ENCODE measurements around the gene C16orf87.

Gene C16orf87

DNA sequence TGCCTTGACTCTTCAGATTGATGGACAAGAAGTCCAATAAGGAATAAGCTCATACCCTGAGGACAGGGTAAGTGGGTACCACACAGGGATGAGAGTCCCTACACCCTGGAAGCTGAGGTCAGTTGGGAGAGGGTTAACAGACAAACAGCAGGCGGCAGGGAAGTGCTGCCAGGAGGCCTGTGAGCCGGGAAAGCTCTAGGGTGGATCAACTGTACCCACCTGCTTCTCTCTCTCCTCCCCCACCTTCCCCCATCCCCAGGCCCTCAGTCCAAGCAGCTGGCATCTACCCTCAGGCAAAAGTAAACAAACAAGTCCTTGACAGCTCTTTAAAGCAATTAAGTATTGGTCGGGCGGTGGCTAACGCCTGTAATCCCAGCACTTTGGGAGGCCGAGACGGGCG lies 62.2 kb downstream of the C16orf87 start:
- H3K4me1 Mint-ChIP-seq (ENCODE audit: low read depth): no peaks in the 10 kb centered on the region
- no peaks in the 10 kb centered on the region for H3K36me3 Mint-ChIP-seq (ENCODE audit: low read depth)
- H3K9me3 Mint-ChIP-seq: no peaks in the 10 kb centered on the region
- no peaks in the 10 kb centered on the region for H3K27me3 Mint-ChIP-seq
- no peak overlapping the region for H3K27ac Mint-ChIP-seq
- no peak overlapping the region for H3K4me3 Mint-ChIP-seq

DNA sequence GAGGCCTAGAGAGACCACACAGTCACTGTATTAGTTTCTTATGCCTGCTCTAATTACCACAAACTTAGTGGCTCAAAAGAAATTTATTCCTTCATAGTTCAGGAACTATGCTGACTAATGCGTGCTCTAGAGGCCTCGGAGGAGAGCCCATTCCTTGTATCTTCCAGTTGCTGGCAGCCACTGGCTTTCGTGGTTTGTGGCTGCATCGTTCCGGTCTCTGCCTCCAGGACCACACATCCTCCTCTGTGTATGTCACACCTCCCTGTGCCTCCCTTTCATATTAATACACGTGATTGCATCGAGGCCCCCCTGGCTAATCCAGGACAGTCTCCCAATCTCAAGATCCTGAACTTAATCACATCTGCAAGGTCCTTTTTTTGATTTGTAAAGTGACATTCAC lies 65.9 kb downstream of the C16orf87 start:
- Mint-ChIP-seq H3K27ac (no peak overlapping the region), H3K4me3 (no peak overlapping the region), H3K27me3 (no peaks in the 10 kb centered on the region), H3K9me3 (no peaks in the 10 kb centered on the region), H3K36me3 (ENCODE audit: low read depth) (no peaks in the 10 kb centered on the region), H3K4me1 (ENCODE audit: low read depth) (no peaks in the 10 kb centered on the region)

DNA sequence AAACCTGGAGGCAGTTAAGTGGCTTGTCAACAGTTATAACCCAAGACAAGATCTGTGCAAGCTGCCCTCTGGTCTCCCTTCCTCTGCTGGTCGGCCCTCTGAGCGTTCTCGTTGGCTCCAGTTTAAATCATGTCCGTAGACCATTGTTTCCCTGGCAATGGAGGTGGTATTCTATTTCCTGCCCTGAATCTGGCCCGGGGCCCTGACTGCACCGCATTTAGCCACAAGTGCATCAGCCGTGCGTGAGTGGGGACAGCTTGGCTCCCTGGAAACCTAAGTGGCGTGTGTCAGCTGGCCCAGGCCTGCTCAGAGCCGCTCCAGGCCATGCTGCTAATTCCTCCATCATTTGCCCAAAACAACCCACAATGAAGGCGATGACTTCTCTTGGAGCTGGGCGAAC lies 67.8 kb downstream of the C16orf87 start:
- H3K4me3 Mint-ChIP-seq: no peak overlapping the region
- no peaks in the 10 kb centered on the region for H3K4me1 Mint-ChIP-seq (ENCODE audit: low read depth)
- no peaks in the 10 kb centered on the region for H3K9me3 Mint-ChIP-seq
- H3K27me3 Mint-ChIP-seq: no peaks in the 10 kb centered on the region
- no peak overlapping the region for H3K27ac Mint-ChIP-seq
- no peaks in the 10 kb centered on the region for H3K36me3 Mint-ChIP-seq (ENCODE audit: low read depth)

DNA sequence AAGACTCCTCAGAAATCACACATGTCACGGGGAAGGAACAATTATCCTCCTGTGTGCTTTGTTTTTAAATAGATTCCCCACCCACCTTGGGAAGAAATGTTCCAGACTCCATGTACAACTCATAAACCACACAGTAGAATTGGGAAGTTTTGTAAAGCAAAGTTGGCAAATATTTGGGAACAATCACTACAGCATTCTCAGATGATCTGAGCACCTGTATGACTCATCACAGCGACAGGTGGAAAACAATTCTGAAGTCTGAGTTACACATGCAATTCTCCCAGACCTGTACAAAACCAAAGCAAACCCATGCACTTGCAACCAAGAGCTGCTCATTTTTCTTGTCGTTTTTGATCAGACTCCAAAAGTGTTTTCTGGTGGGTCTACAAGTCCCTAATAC lies 68.4 kb downstream of the C16orf87 start:
- Mint-ChIP-seq H3K4me1 (ENCODE audit: low read depth) (no peaks in the 10 kb centered on the region), H3K36me3 (ENCODE audit: low read depth) (no peaks in the 10 kb centered on the region)

DNA sequence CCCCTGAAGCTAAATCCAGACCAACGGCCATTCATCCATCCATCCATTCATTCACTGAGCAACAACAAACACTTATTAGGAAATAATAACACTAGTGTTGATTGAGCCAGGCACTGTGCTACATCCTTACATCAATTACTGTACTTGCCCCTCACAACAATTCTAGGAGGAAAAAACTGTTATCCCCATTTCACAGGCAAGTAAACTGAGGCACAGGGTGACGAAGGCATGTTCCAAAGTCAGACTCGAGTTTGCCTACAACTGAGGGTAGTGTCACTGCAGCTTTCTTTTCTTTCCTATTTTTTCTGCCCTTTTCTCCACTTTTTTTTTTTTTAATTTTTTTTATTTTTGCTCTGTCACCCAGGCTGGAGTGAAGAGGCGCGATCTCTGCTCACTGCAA lies 71.7 kb downstream of the C16orf87 start:
- Mint-ChIP-seq H3K9me3 (no peaks in the 10 kb centered on the region), H3K4me1 (ENCODE audit: low read depth) (no peaks in the 10 kb centered on the region), H3K27ac (no peak overlapping the region), H3K36me3 (ENCODE audit: low read depth) (no peaks in the 10 kb centered on the region), H3K4me3 (no peak overlapping the region), H3K27me3 (no peaks in the 10 kb centered on the region)

More for the DNA sequence above, 68.4 kb downstream of the C16orf87 start:
- no peaks in the 10 kb centered on the region for H3K27me3 Mint-ChIP-seq
- no peak overlapping the region for H3K4me3 Mint-ChIP-seq
- H3K27ac Mint-ChIP-seq: no peak overlapping the region
- H3K9me3 Mint-ChIP-seq: no peaks in the 10 kb centered on the region

DNA sequence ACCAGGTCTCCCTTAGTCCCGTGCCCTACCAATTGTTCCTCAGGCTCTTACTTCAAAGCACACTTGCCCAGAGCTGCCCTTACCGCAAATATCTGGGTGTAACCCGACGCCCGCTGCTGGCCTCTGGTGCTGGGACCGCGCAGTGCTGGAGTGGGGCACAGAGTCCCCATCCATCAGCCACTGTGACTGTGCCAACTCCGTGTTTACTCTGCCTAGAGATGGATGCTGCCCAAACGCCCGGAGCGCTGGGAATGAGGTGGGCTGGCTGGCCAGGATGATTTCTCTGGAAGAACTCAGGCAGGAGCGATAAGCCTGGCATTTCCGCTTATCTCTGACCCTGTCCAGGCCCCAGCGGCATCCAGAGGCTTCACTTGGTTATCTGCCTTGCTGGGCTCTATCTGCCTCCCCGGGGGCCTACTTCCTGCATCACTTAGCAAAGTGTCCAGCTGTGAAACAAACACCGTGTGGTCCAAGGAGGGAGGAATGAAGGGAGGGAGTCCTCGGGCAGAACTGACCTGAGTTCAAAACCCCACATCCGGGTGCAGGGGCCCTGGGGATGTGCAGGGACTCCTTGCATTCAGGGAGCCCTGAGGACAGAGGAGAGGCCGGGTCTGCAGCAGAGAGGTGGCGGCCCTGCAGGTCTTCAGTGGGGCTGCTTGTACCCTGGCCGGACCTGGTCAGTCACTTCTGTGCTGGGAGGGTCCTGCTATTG lies 73.5 kb downstream of the C16orf87 start:
- no peaks in the 10 kb centered on the region for H3K9me3 Mint-ChIP-seq
- no peak overlapping the region for H3K4me3 Mint-ChIP-seq
- H3K27me3 Mint-ChIP-seq: no peaks in the 10 kb centered on the region
- H3K4me1 Mint-ChIP-seq (ENCODE audit: low read depth): no peaks in the 10 kb centered on the region
- no peak overlapping the region for H3K27ac Mint-ChIP-seq
- H3K36me3 Mint-ChIP-seq (ENCODE audit: low read depth): no peaks in the 10 kb centered on the region

DNA sequence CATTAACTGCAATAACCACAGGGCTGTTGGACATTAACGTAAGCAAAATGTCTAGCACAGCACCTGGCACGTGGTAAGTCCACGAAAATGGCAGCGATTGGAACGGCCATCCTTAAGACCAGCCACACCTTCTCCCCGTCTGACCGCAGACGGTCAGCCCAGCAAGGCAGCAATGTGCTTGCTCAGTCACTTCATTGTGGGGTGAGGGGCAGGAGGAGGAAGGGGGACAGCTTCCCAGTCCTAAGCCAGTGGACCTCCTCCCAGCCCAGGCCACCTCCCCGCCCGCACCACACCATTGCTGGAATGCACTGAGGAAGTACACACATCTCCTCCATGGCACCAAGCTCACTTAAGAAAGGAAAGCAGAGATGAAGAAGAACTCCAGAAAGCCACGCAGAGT lies 74.2 kb downstream of the C16orf87 start:
- Mint-ChIP-seq H3K27me3 (no peaks in the 10 kb centered on the region), H3K4me1 (ENCODE audit: low read depth) (no peaks in the 10 kb centered on the region), H3K27ac (no peak overlapping the region), H3K9me3 (no peaks in the 10 kb centered on the region), H3K4me3 (no peak overlapping the region), H3K36me3 (ENCODE audit: low read depth) (no peaks in the 10 kb centered on the region)

DNA sequence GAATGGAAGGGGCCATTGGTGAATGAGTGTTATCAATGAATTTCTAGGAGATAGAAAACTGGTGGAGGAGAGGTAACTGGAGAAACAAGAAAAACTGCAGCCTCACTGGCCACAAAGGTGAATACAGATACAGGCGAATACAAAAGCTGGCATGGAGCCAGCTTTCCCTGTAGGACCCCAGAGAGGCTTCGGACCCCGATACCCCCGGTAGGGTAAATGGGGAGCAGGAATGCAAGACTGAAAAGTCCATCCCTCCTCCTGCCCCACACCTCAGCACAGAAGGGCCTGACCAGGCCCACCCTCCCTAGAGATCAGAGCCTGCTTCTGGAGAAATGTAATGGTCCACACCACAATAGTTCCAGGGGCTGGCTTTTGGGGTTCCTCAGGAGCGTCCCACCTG lies 78.0 kb downstream of the C16orf87 start:
- Mint-ChIP-seq H3K27me3 (no peaks in the 10 kb centered on the region), H3K4me1 (ENCODE audit: low read depth) (no peaks in the 10 kb centered on the region), H3K36me3 (ENCODE audit: low read depth) (no peaks in the 10 kb centered on the region), H3K27ac (no peak overlapping the region), H3K4me3 (no peak overlapping the region), H3K9me3 (no peaks in the 10 kb centered on the region)

DNA sequence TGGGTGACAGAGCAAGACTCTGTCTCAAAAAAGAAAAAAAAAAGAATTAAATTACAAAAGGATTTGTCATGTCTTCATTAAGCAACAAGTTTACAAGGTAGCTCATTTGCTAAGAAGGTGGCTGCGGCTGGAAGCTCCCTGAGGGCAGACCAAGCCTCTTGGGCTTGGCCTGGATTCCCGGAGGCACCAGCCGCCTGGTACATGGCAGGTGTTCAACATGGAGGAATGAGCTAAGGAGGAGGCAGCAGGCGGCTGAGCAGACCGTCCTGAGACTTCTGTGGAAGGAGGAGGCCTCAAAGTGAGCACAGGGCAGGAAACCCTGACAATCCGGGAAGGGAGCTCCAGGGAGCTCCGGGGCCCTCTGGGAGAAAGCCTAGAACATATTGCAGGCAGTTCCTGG lies 79.6 kb downstream of the C16orf87 start:
- Mint-ChIP-seq H3K4me1 (ENCODE audit: low read depth) (no peaks in the 10 kb centered on the region), H3K4me3 (no peak overlapping the region), H3K36me3 (ENCODE audit: low read depth) (no peaks in the 10 kb centered on the region), H3K27me3 (no peaks in the 10 kb centered on the region), H3K9me3 (no peaks in the 10 kb centered on the region), H3K27ac (no peak overlapping the region)

DNA sequence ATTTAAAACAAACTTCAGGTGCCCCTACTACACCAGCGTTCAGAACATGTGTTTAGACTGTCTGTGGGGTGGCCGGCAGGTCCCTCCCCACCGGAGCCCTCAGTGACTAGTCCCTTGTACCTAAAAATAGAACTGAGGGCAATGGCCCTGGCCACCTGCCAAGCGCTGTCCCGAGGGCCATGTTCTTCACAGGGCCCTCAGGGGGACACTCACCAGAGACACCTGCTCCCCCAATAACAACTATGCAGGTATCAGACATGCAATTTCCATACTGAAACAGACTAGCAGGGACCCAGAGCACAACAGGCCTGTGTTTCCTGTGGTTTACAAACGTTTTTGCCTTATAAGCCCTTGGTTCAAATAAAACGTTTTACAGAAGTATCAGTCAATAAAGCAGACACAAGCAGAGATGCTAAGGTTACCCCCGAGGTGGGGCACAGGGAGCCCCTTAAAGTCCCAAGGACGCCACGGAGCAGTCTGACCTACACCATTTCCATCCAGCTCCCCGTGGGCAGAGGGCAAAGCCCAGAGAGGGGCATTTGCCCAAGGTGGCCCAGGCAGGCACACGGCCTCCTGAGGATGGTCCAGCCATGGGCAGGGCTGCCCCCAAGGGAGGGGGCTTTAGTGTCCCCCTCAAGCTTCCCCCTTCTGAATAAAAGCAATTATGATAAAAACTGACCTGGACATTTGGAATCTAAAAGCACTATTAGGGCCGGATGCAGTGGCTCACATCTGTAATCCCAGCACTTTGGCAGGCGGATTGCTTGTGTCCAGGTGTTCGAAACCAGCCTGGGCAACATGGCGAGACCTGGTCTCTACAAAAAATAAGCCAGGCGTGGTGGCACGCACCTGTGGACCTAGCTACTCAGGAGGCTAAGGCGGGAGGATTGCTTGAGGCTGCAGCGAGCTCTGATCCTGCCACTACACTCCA lies 81.9 kb downstream of the C16orf87 start:
- H3K27me3 Mint-ChIP-seq: no peaks in the 10 kb centered on the region
- no peaks in the 10 kb centered on the region for H3K9me3 Mint-ChIP-seq
- no peaks in the 10 kb centered on the region for H3K36me3 Mint-ChIP-seq (ENCODE audit: low read depth)
- no peak overlapping the region for H3K4me3 Mint-ChIP-seq
- H3K27ac Mint-ChIP-seq: no peak overlapping the region
- H3K4me1 Mint-ChIP-seq (ENCODE audit: low read depth): no peaks in the 10 kb centered on the region

DNA sequence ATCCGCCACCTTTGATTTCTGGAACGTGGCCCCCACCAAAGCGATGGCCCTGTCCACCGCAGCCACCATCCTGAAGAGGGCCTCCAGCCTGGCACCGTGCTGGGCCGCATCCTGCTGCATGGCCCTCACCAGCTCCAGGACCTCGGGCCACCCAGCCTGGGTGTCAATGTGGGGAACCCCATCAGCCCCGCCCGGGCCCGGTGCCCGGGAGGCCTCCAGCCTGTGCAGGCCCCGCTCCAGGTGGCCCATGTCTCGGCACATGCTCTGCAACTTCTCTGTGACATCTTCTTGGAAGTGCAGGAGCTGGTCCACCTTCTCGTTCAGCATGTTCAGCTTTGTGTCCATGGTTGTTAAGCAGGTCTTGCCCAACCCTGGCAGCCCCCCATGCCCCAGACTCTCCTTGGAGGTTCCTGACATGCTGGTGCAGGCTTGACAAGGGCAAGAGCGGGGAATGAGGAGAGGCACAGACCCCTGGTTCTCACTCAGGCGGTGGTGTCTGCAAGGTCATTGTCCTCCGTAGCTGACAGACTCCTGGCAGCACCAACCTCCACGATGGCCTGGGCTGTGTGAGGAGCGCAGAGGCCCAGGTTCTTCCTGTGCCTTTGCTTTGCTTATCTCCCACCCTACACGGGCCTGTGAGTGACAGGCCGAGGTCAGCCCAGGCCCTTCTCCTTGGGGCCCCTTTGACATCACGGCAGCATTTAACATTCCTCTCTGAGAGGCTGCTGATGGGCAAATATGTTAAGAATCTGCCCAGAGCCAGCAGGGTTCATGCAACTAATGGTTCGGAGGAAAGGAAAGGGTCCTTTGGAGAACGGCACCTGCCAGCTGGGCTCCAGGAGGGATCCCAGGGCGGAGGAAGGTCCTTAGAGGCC lies 83.0 kb downstream of the C16orf87 start, which contains the start of gene MYLK3:
Gene MYLK3 (minus strand): TSS at position 568 of the 875 bp plus-strand sequence. CDS start 151 bp downstream, at position 417.
- H3K27ac Mint-ChIP-seq: no peak within 1 kb of the TSS
- H3K9me3 Mint-ChIP-seq: no peaks in the 10 kb centered on the region
- H3K4me1 Mint-ChIP-seq (ENCODE audit: low read depth): peaks cover 5% of the 10 kb centered on the region
- H3K36me3 Mint-ChIP-seq (ENCODE audit: low read depth): no peaks in the 10 kb centered on the region
- H3K27me3 Mint-ChIP-seq: no peaks in the 10 kb centered on the region
- H3K4me3 Mint-ChIP-seq: no peak within 1 kb of the TSS

DNA sequence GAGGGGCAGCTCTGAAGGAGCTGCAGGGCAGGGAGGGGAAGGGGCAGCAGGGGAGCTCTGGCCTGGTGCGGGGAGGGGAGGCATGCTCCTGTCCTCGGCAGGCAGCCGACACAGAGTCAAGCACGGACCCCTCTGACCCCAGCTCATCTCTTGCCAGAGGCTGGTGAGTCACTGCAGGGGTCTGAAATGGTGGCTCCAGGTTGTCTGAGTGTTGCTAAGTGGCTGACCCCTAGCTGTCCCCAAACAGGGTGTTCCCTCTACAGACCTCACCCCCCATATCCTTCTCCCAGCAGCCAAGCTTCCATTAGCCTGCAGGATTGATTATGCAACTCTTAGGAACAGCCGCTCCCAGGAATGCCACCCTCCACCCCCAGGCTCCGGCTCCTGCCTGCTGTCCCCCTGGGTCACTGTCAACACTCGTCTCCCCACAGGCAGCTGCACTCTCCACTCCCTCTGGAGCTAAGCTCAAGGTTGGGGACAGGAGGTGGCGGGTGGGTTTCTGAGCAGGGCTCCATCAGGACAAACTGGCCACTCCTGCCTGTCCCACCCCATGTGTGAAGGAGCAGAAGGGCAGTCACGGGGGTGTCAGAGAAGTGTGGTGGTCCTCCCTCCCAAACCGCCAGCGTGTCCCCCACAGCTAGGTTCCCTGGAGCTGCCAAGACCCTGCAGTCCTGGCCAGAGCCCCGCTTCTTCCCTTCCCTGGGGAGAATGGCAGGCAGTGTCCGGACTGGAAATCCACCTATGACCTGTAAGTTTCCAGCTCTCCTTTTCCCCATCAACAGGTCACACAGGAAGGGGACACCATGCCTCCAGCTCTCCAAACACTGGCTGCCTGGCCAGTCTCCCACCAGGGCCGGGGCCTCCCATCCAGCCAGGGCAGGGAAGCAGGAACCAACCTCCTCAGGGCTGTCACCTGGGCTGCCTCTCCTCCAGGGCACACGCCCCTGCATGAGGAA lies 83.9 kb downstream of the C16orf87 start:
- H3K27me3 Mint-ChIP-seq: no peaks in the 10 kb centered on the region
- H3K4me3 Mint-ChIP-seq: no peak overlapping the region
- H3K36me3 Mint-ChIP-seq (ENCODE audit: low read depth): no peaks in the 10 kb centered on the region
- H3K9me3 Mint-ChIP-seq: no peaks in the 10 kb centered on the region
- no peak overlapping the region for H3K27ac Mint-ChIP-seq
- peaks cover 5% of the 10 kb centered on the region for H3K4me1 Mint-ChIP-seq (ENCODE audit: low read depth)

Data from stimulated activated naive CD8-positive, alpha-beta T cell treated with anti-CD3 and anti-CD28 coated beads, Interleukin-15, Interleukin-2, amounts not matched to agents 100 ng/mL and 50 ng/mL, for 24 hours (primary cell).